GM19372 (cell line): ENCODE data around the gene MPPE1.
"Not testable (repeated sequence)": the region's sequence is repeated elsewhere in the genome, so short reads cannot be mapped to it uniquely, and the experiment has no call there.

Source experiments
- ATAC-seq: cut with Tn5 transposase; IDR thresholded peaks from one replicate; pipeline ENCODE4 v1.9.1; 2021; ENCODE audit warnings: mild to moderate bottlenecking, low read depth, moderate library complexity; ENCODE audit not compliant: unreplicated experiment

The MPPE1 gene, protein sequence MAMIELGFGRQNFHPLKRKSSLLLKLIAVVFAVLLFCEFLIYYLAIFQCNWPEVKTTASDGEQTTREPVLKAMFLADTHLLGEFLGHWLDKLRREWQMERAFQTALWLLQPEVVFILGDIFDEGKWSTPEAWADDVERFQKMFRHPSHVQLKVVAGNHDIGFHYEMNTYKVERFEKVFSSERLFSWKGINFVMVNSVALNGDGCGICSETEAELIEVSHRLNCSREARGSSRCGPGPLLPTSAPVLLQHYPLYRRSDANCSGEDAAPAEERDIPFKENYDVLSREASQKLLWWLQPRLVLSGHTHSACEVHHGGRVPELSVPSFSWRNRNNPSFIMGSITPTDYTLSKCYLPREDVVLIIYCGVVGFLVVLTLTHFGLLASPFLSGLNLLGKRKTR

DNA sequence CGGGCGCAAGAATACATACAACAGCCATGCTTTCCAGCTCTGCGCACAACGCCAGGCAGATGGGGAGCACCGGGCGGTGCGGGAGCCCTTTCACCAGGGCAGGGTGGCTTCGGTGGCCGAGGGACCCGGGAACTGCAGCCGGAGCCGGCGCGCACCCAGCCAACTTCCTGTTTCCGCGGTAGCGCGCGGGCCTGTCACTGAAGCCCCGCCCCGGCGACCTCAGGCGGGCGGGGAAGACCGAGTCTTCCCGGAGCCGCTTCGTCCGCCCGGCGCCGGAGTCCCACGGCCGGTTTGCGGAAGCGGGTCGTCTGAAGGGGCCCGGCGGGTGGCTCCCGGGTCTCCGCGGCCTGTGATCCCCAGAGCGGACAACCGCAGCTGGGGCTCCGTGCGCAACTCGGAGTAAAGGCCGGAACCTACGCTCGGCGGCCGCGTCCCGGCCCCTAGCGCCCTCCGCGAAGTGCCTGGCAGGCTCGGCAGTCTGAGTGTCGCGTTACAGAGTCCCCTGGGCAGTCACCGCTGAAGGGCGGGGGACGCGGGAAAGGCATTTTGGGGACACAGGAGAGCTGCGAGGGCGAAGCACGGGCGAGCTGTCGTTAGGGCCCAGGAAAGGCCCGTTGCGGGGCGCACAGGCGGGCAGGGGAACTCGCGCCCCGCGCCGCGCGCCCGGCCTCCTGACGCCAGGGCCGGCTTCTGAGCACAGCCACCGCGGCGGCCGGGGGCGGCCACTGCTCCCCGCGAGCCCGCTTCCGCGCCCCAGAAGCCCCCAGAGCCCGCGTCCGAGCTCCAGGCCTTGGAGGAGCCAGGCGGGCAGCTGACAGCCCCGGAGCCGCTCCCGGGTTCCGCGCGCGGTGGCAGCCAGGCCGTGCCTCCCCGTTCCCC is at the start of gene MPPE1:
Gene MPPE1 (minus strand): TSS at position 136 of the 879 bp plus-strand sequence. CDS start 11,053 bp downstream, outside the sequence.
- ATAC-seq: peak; percentile 75

DNA sequence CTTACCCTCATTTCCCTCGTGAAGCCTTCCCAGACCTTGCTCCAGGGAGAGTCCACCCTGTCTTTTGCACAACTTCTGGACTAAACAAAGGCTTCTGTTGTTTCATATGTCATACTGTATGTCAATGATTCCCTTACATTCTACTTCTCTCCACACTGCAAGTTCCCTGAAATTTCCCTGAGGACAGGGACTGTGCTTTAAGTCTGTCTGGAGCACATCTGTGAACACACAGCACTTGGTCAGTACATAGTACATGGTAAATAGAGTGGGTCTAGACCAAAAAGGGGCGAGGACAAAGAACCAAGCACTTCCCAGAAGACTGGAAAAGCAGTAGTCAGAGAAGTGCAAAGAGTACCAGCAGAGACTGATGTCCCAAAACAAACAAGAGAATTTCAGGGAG is 49.5 kb upstream of the MPPE1 start:
- no peak for ATAC-seq

DNA sequence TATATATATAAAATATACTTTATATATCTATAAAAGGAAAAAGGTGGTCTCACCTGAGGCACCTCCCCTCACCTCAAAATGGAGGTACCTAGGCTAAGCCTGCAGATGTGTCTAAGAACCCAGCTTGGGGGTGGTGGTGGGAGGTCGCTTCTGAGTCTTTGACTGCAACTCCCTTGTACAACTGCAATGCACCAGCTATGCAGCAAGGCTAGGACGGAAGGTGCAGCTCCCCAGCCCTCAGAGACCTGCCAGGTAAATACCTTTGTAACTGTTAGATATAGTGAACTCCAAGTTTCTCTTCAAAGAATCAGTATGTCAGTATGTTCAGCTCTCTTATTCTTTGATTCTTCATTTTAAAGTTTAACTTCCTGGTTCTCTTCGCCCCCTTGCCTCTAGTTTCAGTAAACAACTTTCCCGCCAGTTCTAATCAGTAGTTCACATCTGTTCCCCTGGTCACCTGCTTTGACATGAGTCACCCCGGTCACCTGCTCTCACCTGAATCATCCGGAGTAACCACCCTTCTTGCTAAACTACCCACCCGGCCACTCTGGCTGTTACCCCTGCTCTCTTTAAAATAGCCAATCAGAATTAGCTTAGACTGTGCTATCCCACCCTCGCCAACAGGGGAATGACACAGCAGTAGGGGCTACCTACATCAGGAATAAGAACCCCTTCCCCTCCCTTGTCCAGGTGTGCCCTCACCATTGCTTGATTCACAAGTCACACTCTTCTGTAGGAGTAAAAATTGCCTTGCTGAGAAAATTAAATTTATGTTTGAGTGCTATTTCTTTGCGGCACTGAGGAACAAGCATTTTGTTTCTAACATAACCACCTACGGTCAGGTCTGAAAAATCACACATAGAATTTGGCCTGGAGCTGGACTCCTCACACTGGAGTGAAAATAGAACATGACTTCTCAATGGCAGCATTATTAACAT is 48.5 kb upstream of the MPPE1 start:
- ATAC-seq: no peak

DNA sequence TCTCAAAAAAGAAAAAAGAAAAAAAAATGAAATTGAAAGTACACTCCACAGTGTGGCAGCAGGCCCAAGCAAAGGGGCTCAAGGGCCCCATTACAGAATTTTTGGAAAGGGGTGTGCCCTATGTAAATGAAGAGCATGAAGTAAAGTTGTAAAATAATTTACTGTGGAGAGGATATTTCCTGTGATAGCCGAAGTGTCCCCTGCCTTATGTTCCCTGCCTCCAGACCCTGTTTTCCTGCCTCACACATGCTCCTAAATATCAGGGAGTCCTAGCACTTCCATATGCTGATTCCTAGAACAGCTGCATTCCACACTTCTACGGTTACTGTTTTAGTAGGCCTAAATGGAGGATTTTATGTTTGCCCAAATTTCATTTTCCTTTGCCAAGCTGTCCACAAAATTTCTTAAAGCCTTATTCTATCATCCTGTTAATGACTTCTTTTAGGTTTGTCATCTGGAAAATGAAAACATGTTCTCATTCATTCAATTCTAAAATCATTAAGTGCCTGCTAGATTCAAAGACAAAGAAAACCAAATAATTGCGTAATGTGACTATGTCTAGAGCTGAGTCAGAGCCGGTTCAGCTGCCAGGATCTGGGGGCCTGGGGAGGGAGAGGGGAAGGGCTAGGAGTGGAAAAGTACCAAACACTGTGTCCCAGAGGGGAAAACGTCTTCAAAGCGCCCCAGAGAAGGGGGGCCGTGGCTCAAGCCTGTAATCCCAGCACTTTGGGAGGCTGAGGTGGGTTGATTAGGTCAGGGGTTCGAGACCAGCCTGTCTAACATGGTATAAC is 47.3 kb upstream of the MPPE1 start:
- no peak for ATAC-seq

DNA sequence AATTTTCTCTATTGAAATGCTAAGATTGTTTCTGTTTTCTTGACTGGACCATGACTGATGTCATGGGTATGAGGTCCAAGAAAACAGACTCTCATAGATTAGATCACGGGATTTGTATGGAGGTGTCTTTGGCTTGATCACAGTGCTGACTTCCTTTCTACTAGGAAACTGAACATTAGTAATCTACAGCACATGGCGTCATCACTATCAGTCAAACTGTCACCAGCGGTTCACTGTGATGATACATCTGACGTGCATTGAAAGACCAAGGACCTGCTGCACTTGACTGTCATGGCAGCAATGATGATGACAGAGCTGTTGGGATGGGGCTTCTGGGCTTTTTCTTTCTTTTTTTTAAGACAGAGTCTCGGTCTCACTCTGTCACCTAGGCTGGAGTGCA is 45.0 kb upstream of the MPPE1 start:
- ATAC-seq: no peak

DNA sequence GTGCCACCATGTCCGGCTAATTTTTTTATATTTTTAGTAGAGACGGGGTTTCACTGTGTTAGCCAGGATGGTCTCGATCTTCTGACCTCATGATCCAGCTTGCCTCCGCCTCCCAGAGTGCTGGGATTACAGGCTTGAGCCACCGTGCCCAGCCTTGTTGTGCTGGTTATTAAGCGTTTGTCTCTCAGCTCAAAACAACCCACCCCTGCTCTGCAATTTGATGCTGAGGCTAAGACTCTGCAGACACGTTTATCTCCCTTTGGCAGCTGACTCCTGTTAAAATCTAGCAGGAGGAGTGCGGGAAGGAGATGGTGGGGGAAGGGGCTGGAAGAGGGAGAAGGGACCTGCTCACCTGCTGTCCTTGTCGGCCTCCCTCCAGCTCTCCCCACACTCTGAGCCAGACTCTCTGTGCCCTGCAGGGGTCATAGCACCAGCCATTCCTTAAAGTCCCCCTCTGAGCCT is 43.3 kb upstream of the MPPE1 start:
- no peak for ATAC-seq

DNA sequence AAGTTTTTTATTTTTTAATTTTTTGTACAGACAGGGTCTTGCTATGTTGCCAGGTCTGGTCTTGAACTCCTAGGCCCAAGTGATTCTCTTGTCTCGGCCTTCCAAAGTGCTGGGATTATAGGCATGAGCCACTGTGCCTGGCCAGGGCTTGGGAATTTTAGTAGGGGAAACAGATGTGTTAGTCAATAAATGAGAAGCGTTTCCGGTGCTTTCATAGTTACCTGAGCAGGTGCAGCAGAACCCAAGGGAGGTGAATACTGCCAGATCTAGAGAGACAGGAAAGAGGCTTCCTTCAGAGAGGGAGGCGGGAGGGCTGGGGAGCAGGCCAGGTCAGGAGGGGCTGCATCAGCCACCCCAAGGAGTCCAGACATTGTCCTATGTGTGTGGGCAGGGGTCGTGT is 42.7 kb upstream of the MPPE1 start:
- no peak for ATAC-seq

DNA sequence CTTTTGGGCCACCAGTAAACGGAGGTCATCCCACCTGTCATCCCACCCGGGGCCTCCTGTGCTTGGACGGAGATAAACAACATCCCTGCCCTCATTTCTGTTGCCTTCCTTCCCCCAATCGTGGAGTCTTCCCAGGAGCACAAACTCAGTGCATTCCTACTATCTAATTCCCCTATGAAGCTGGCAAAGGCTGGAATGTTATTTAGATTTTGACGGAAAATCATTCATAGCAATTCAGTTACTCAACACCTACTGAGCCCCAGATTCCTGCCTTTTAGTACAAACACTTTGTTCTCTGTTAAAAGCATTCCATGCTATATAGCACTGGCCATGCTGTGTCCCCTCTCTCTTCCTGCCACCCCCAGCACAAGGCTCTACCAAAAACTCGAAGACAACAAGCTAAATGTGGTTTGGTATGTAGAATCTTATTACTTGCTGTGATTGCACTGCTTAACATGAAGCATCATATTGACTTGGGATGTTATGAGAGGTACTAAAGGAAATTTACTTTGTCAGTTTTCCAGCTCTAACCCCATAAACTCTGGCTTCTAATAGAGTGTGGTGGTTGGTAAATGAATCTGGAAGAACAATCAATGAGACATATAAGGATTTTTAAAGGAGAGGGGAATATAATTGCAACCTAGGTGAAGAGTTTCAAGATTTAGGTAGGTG is 40.9 kb upstream of the MPPE1 start:
- no peak for ATAC-seq

DNA sequence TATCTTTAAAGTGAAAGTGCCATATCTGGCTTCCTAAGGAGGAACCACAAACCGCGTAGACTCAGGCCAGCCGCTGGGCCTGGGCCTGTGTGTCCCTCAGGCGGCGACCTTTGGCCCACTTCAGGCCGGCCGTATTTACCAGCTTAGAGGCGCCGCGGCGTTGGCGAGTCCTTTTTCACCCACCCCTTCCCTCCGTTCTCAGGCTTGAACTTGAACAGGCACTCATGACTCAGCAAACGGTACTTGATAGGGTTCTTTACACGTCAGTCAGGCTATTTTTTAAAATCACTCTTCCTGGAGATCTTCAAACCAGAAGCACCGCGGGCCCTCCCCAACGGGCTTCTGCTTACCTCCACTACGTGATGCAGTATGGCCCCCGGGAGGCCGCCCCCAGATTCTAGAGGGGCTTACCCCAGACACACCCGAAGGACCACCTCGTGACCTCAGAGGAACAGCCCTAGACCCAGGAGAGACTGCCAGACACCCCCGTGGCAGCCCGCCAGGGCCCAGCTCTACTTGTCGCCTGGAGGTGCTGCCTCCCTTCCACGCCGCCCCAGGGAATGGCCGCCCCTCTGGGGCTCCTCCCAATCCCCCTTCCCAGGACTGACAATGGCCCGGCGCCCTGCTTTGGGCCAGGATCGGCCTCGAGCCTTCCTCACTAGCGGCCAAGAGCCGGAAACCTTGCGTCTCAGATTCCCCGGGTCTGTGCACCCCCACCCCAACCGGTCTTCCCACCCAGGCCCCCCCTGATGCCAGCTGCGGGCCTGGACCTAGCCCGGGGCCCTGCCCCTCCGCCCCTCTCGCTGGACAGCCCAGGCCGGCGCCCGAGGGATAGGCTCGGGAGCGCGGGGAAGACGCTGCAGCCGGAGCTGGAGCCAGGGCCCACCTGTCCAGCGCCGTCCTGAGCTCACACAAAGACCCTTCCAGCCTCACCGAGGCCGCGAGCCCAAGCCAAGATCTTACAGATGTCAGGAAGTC is 39.4 kb upstream of the MPPE1 start:
- ATAC-seq: peak; percentile 93

DNA sequence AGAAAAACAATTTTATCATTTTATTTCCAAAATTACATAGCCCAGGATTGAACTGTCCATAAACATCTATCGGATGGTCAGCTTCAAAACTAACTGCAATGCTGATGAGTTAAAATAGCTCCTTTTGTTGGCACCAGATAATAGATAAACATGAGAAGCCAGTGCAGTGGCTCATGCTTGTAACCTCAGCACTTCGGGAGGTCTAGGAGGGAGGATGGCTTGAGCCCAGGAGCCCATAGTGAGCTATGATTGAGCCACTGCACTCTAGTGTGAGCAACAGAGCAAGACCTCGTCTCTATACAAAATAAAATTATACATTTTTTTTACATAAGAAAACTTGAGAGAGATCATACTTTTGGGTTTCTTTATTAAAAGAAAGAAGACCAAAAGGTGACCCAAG is 38.6 kb upstream of the MPPE1 start:
- no peak for ATAC-seq

DNA sequence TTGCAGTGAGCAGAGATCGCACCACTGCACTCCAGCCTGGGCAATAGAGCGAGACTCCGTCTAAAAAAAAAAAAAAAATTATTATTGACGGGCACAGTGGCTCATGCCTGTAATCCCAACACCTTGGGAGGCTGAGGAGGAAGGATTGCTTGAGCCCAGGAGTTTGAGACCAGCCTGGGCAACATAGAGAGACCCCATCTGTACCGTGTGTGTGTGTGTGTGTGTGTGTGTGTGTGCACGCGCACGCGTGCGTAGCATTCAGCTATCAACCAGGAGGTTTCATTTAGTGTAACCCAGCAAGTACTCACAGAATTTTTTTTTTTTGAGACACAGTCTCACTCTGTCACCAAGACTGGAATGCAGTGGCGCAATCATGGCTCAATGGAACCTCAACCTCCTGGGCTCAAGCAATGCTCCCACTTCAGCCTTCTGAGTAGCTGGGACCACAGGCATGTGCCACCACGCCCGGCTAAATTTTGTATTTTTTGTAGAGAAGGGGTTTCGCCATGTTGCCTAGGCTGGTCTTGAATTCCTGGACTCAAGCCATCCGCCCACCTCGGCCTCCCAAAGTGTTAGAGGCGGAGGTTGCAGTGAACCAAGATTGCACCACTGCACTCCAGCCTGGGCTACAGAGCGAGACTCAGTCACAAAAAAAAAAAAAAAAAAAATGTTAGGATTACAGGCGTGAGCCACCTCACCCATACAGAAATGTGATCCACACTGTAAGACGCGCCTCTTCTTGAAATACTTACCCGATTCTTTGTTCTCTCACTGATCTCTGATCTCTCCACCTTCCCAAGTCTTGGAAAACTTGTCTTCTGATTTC is 37.9 kb upstream of the MPPE1 start:
- not testable (repeated sequence) for ATAC-seq

DNA sequence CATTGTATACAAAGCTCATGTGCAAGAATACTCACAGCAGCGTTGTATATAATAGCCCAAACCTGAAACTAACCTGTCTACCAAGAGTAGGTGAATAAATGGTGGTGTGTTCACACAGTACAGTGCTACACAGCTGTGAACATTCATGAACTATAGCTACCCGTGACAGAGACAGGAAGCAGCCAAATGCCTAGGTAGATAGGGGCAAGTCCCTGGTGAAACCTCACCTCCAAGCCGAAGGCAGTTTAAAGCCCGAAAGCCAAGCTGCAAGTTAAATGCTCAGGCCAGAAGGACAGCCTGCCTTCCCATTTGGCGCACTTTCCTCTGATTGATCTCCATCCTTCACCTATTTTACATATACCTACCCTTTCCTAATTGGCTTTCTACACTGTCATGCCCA is 36.7 kb upstream of the MPPE1 start:
- ATAC-seq: no peak

DNA sequence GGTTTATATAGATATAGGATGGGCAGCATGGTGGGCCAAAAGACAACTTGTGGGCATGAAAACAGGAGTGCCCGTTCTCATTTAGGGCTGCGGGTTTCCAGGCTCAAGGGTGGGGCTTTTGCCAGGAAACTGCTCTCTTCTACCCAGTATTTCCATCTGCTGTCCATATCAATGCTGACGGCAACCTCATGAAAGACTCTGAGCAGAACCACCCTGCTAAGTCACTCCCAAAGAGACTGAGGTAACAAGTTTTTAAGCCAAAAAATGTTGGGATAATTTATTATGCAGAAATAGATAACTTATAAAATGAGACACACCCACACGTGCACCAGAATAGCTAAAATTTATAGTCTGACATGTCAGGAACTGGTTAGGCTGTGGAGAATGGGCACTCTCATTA is 36.1 kb upstream of the MPPE1 start:
- ATAC-seq: no peak

DNA sequence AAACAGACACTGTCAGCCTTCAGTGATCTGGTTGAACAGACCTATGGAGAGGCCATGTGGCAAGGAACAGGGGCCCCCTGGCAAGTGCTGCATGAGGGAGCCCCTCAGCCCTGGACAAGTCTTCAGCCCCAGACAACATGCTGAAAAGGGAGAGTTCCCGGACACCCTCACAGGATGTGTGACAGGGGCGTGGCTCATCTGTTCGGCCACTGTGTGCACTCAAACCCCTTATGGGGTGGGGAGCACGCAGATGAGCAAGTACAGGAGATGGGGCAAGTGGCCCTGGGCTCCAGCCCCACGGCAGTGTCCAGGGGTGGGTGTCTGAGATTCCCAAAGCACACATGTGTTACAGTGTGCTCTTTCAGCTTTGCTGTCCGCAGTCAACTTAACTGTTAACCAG is 35.4 kb upstream of the MPPE1 start:
- no peak for ATAC-seq

DNA sequence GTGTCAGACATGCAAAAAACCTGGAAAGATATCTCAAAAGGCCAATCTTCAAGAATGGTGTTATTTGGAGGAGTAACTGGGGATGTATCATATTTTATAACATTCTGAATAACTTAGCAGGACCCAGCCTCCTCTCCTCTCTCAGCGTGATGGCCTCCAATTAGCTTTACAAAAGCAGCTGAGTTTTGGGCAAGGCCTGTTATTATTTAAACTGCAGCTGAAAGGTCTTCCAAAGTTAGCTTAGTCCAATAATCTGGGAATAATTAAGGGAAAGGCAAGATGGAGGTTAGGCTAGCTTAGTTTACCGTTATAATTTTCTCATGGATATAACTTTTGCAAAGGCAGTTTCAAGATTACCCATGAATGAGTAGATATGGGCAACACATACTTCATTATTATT is 32.8 kb upstream of the MPPE1 start:
- ATAC-seq: no peak

DNA sequence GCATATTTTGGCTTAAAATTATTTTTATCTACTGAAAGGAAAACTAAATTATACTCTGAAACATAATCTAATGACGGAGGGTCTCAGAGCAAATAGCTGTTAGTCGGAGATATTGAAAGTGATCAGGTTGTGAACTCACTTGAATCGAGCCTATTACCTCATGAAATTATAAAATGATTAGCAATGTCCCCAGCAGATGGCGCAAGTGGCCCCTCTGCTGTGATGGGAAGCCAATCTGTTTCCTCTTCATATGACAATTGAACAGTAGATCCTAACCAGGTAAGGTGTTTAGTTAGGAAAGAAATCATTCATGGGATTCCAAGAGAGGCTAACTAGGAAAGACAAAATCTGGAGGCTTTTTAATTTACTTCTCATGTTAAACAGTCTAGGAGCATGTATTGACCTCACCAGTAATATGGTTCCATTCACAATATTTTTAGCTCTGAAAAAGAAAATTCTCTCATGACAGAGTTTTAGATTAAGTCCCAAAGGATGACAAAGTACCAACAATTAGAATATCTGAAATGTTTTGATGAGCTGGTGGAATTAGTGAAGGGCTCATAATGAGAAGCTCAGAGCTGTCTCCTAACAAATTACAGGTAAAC is 29.9 kb upstream of the MPPE1 start:
- no peak for ATAC-seq

DNA sequence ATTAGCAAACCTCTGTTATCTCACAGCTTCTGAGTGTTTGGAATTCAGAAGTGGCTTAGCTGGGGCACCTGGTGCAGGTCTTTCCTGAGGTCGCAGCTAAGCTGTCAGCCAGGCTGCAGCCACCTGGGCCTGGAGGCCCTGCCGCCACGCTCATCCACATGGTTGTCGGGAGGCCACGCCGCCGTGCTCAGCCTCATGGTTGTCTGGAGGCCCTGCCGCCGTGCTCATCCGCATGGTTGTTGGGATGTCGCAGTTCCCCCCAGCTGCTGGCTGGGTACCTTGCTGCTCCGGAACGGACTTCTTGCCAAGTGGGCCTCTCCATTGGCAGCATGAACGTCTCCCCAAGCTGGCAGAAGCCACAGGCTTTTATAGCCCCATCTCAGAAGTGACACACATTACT is 24.3 kb upstream of the MPPE1 start:
- no peak for ATAC-seq
